HepG2 (cell line): ENCODE measurements around the gene RAB3GAP1. TPM values are rescaled to one million over a fixed set of nuclear protein-coding genes. Genes with fewer than 3 reads are reported as not detected.

ENCODE experiments used
- ARNT ChIP-seq: fragments of 450-650 bp; IDR thresholded peaks from 2 replicates; pipeline ENCODE4 v1.6.1; 2017
- CEBPB ChIP-seq: IDR thresholded peaks from 2 replicates; pipeline ENCODE4 v1.6.1; 2011; ENCODE audit warnings: low read depth, low read length, improper control_type of control experiment, borderline replicate concordance
- CEBPG ChIP-seq: IDR thresholded peaks from 2 replicates; pipeline ENCODE4 v1.6.1; 2016
- FOXK1 ChIP-seq: sonication (generic); formaldehyde crosslinking; IDR thresholded peaks from 2 replicates; pipeline ENCODE4 v1.4.0; 2020; ENCODE audit warnings: low read depth, missing genetic modification reagents, borderline replicate concordance
- GABPA ChIP-seq, 2 experiments: IDR thresholded peaks; 2 replicates each; pipeline ENCODE4 v1.6.1; 2011 to 2016; ENCODE audit warnings: low read depth in 2 of 2, low read length in 1 of 2, missing biosample characterization in 1 of 2, missing genetic modification characterization in 1 of 2
- GATAD2A ChIP-seq: IDR thresholded peaks from 2 replicates; pipeline ENCODE4 v1.6.1; 2016
- LCORL ChIP-seq, 2 experiments: fragments of 450-650 bp in 1 of 2; sonication (generic) in 1 of 2; formaldehyde crosslinking in 1 of 2; IDR thresholded peaks; 2 replicates each; pipeline versions ENCODE4 v1.5.0 to v1.6.1; 2017 to 2020; ENCODE audit warnings: antibody characterized with exemption in 1 of 2, missing genetic modification reagents in 1 of 2
- MAZ ChIP-seq, 2 experiments: sonication (generic) in 1 of 2; formaldehyde crosslinking in 1 of 2; IDR thresholded peaks; 2 replicates each; pipeline versions ENCODE4 v1.5.0 to v1.6.1; 2012 to 2020; ENCODE audit warnings: low read depth in 2 of 2, mild to moderate bottlenecking in 2 of 2, borderline replicate concordance in 1 of 2, improper control_type of control experiment in 1 of 2, low read length in 1 of 2, missing genetic modification reagents in 1 of 2, moderate library complexity in 1 of 2
- MED13 ChIP-seq: sonication (generic); formaldehyde crosslinking; IDR thresholded peaks from 2 replicates; pipeline ENCODE4 v1.5.0; 2020; ENCODE audit warnings: missing genetic modification reagents
- PAXIP1 ChIP-seq: sonication (generic); formaldehyde crosslinking; conservative IDR thresholded peaks from 2 replicates; pipeline ENCODE4 v1.4.0; 2020; ENCODE audit warnings: mild to moderate bottlenecking, missing genetic modification reagents, moderate library complexity
- PCBP2 ChIP-seq: fragments of 200-400 bp; formaldehyde crosslinking; optimal IDR thresholded peaks from 2 replicates; pipeline ENCODE3; 2018; ENCODE audit warnings: low read length, low read depth; ENCODE audit not compliant: poor library complexity, severe bottlenecking
- THAP11 ChIP-seq: IDR thresholded peaks from 2 replicates; pipeline ENCODE4 v1.6.1; 2016; ENCODE audit warnings: missing biosample characterization, missing genetic modification reagents
- THAP7 ChIP-seq: sonication (generic); formaldehyde crosslinking; IDR thresholded peaks from 2 replicates; pipeline ENCODE4 v1.8.1; 2023; ENCODE audit warnings: mild to moderate bottlenecking, missing genetic modification reagents
- ZNF124 ChIP-seq: sonication (generic); formaldehyde crosslinking; IDR thresholded peaks from 2 replicates; pipeline ENCODE4 v1.4.0; 2020; ENCODE audit warnings: missing genetic modification reagents
- ZNF232 ChIP-seq: sonication (generic); formaldehyde crosslinking; IDR thresholded peaks from 2 replicates; pipeline ENCODE4 v1.4.0; 2020; ENCODE audit warnings: missing genetic modification reagents, borderline replicate concordance
- ZNF256 ChIP-seq: sonication (generic); formaldehyde crosslinking; conservative IDR thresholded peaks from 2 replicates; pipeline ENCODE4 v1.4.0; 2020; ENCODE audit warnings: missing genetic modification reagents
- ZNF547 ChIP-seq: sonication (generic); formaldehyde crosslinking; IDR thresholded peaks from 2 replicates; pipeline ENCODE4 v1.5.1; 2020; ENCODE audit warnings: mild to moderate bottlenecking, missing genetic modification reagents
- ZNF569 ChIP-seq: sonication (generic); formaldehyde crosslinking; IDR thresholded peaks from 2 replicates; pipeline ENCODE4 v1.5.0; 2020; ENCODE audit warnings: mild to moderate bottlenecking, missing genetic modification reagents, moderate library complexity, borderline replicate concordance
- ZNF652 ChIP-seq: IDR thresholded peaks from 2 replicates; pipeline ENCODE4 v1.6.1; 2016; ENCODE audit warnings: low read depth, borderline replicate concordance
- ZNF660 ChIP-seq: sonication (generic); formaldehyde crosslinking; IDR thresholded peaks from 2 replicates; pipeline ENCODE4 v1.5.1; 2020; ENCODE audit warnings: mild to moderate bottlenecking, low read depth, missing genetic modification reagents, borderline replicate concordance
- ZNF670 ChIP-seq: sonication (generic); formaldehyde crosslinking; IDR thresholded peaks from 2 replicates; pipeline ENCODE4 v1.8.0; 2022; ENCODE audit warnings: mild to moderate bottlenecking, missing genetic modification reagents, borderline replicate concordance
- ZNF7 ChIP-seq: IDR thresholded peaks from 2 replicates; pipeline ENCODE4 v1.6.1; 2016; ENCODE audit warnings: missing biosample characterization, missing genetic modification reagents
- ZNF850 ChIP-seq: sonication (generic); formaldehyde crosslinking; conservative IDR thresholded peaks from 2 replicates; pipeline ENCODE4 v1.9.0; 2021; ENCODE audit warnings: mild to moderate bottlenecking, missing genetic modification reagents
- ZNF891 ChIP-seq: sonication (generic); formaldehyde crosslinking; IDR thresholded peaks from 2 replicates; pipeline ENCODE4 v1.5.0; 2020; ENCODE audit warnings: mild to moderate bottlenecking, missing genetic modification reagents
- ZSCAN31 ChIP-seq: sonication (generic); formaldehyde crosslinking; IDR thresholded peaks from 2 replicates; pipeline ENCODE4 v1.5.0; 2020; ENCODE audit warnings: low read depth, mild to moderate bottlenecking, missing genetic modification reagents
- ZSCAN5A ChIP-seq: sonication (generic); formaldehyde crosslinking; IDR thresholded peaks from 2 replicates; pipeline ENCODE4 v1.8.0; 2022; ENCODE audit warnings: mild to moderate bottlenecking, missing genetic modification reagents, borderline replicate concordance
- polyA plus RNA-seq, 8 experiments: library from polyadenylated mRNA; depleted of rRNA in 3 of 8; stranded (reverse) in 7 of 8; unstranded in 1 of 8; fragments of >200 nt; fragmentation: Illumina TruSeq in 4 of 8; extraction: Trizol in 4 of 8; gene quantifications; 2 replicates each; pipeline versions ENCODE4 v1.2.1 to v1.2.3, GENCODE V29; 2011 to 2016; ENCODE audit warnings: low read depth in 4 of 8, missing spikeins in 1 of 8, mixed read lengths in 1 of 8; ENCODE audit not compliant: insufficient read depth in 1 of 8
- total RNA-seq, 5 experiments: library from RNA; depleted of rRNA; stranded (reverse); fragments of >200 nt; fragmentation: Illumina TruSeq; extraction: Trizol; gene quantifications; 2 replicates each; pipeline ENCODE4 v1.2.3, GENCODE V29; 2016; ENCODE audit warnings: low read depth in 1 of 5

Gene RAB3GAP1
- total and polyA plus RNA-seq, 2 of the 13 experiments (the other 11 are each of a cell fraction or from before 2014, with no cell fraction given) = 15.2 to 48.8 TPM

GRCh38 chr2:135056790-135057189 lies 4.7 kb downstream of the RAB3GAP1 start (continued):
- no peak for TF ChIP-seq MAZ (IDR thresholded peaks at IDR 0.05; ENCODE audit: borderline replicate concordance, low read depth, low read length)
- no peak for TF ChIP-seq MAZ (CRISPR knock-in tag; IDR thresholded peaks at IDR 0.05; ENCODE audit: low read depth)
- peak; percentile 46; the same call in 1 of the 2 replicates for TF ChIP-seq FOXK1 (CRISPR knock-in tag)
- TF ChIP-seq PAXIP1 (CRISPR knock-in tag) = no peak
- no peak for TF ChIP-seq ZNF232 (CRISPR knock-in tag)
- no peak for TF ChIP-seq THAP7 (CRISPR knock-in tag)
- no peak for TF ChIP-seq MED13
- TF ChIP-seq ZNF124 = no peak
- peak; percentile 41; the same call in 1 of the 2 replicates for TF ChIP-seq THAP11
- no peak for TF ChIP-seq ZNF652 (CRISPR knock-in tag)
- TF ChIP-seq ZSCAN31 (CRISPR knock-in tag) = no peak
- no peak for TF ChIP-seq ZNF850 (CRISPR knock-in tag)
- TF ChIP-seq LCORL (IDR thresholded peaks at IDR 0.05) = no peak
- TF ChIP-seq LCORL (CRISPR knock-in tag; IDR thresholded peaks at IDR 0.05) = no peak
- no peak for TF ChIP-seq PCBP2
- no peak for TF ChIP-seq ZSCAN5A (CRISPR knock-in tag)
- peak; percentile 84 for TF ChIP-seq GATAD2A
- TF ChIP-seq ZNF569 (CRISPR knock-in tag) = no peak
- no peak for TF ChIP-seq ZNF891 (CRISPR knock-in tag)
- TF ChIP-seq ARNT = no peak
- TF ChIP-seq CEBPB = peak; percentile 96
- no peak for TF ChIP-seq ZNF256 (CRISPR knock-in tag)
- TF ChIP-seq ZNF670 (CRISPR knock-in tag) = 0 out of 2 replicates have a peak, but pooled peaks have one; percentile 30
- no peak for TF ChIP-seq ZNF547 (CRISPR knock-in tag)
- no peak for TF ChIP-seq ZNF660 (CRISPR knock-in tag)
- no peak for TF ChIP-seq ZNF7 (CRISPR knock-in tag)
- TF ChIP-seq CEBPG (CRISPR knock-in tag) = peak; percentile 98
- TF ChIP-seq GABPA (IDR thresholded peaks at IDR 0.05; ENCODE audit: low read depth, low read length) = no peak
- TF ChIP-seq GABPA (CRISPR knock-in tag; IDR thresholded peaks at IDR 0.05; ENCODE audit: low read depth) = 0 out of 2 replicates have a peak, but pooled peaks have one; percentile 22
